ENCODE results near the gene SPATA31D4. TPM values are rescaled to one million over a fixed set of nuclear protein-coding genes. Genes with fewer than 3 reads are reported as not detected.
"Not testable (repeated sequence)": the region's sequence is repeated elsewhere in the genome, so short reads cannot be mapped to it uniquely, and the experiment has no call there.

SPATA31D4 gene
- total RNA-seq, 2 donors from 2014 or later: not detected

DNA sequence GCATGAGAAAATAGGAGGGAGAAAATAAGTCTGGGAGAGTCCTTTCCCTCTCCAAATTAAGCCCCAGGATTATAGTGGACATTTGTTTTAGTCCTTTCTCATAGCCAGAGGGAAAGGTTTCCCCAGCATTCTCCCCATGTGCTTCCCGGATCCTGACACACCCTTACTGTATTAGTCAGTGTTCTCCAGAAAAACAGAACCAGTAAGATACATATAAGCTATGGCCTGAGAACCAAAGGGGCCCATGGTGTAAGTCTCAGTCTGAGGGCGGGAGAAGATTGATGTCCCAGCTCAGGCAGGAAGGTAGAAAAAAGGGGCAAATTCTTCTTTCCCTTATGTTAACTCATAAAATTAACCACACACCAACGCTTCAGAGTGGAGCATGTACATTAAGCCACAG is 25.6 kb upstream of the SPATA31D4 start:
- intact Hi-C loops (cut with DNase I): no loop called here
- Histone ChIP-seq H3K4me1 (no peaks in the 10 kb centered on the region), H3K9ac (ENCODE audit: low read depth in 2 of 2, low read length in 2 of 2) (no peak overlapping the region), H3K4me3 (no peak overlapping the region), H3K36me3 (no peaks in the 10 kb centered on the region), H3K9me3 (no peaks in the 10 kb centered on the region), H3K27me3 (no peaks in the 10 kb centered on the region), H3K27ac (no peak overlapping the region)
- DNase-seq: no peak
- TF ChIP-seq, protein P1, sequence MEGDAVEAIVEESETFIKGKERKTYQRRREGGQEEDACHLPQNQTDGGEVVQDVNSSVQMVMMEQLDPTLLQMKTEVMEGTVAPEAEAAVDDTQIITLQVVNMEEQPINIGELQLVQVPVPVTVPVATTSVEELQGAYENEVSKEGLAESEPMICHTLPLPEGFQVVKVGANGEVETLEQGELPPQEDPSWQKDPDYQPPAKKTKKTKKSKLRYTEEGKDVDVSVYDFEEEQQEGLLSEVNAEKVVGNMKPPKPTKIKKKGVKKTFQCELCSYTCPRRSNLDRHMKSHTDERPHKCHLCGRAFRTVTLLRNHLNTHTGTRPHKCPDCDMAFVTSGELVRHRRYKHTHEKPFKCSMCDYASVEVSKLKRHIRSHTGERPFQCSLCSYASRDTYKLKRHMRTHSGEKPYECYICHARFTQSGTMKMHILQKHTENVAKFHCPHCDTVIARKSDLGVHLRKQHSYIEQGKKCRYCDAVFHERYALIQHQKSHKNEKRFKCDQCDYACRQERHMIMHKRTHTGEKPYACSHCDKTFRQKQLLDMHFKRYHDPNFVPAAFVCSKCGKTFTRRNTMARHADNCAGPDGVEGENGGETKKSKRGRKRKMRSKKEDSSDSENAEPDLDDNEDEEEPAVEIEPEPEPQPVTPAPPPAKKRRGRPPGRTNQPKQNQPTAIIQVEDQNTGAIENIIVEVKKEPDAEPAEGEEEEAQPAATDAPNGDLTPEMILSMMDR (IDR thresholded peaks at IDR 0.05): no peak

DNA sequence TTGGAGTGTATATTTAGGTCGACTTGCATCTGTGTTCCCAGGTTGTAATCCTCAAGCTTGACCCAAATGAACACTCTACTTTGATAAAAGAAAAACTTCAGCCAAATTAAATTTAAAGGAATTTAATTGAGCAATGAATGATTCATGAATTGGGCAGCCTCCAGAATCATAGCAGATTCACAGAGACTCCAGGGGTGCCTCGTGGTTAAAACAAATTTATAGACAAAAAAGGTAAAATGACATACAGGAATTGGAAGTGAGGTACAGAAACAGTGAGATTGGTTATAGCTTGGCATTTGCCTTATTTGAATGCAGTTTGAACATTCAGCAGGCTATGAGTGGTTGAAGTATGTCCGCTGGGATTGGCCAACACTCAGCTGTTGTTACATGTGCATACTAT is 21.6 kb upstream of the SPATA31D4 start:
- DNase-seq: no peak
- intact Hi-C loops (cut with DNase I): no loop called here
- H3K27ac ChIP-seq: no peak overlapping the region
- no peaks in the 10 kb centered on the region for H3K27me3 ChIP-seq
- no peaks in the 10 kb centered on the region for H3K36me3 ChIP-seq
- no peak overlapping the region for H3K9ac ChIP-seq (ENCODE audit: low read depth in 2 of 2, low read length in 2 of 2)
- H3K4me1 ChIP-seq: no peaks in the 10 kb centered on the region
- TF ChIP-seq, protein P1 (IDR thresholded peaks at IDR 0.05): no peak
- H3K9me3 ChIP-seq: no peaks in the 10 kb centered on the region
- no peak overlapping the region for H3K4me3 ChIP-seq

DNA sequence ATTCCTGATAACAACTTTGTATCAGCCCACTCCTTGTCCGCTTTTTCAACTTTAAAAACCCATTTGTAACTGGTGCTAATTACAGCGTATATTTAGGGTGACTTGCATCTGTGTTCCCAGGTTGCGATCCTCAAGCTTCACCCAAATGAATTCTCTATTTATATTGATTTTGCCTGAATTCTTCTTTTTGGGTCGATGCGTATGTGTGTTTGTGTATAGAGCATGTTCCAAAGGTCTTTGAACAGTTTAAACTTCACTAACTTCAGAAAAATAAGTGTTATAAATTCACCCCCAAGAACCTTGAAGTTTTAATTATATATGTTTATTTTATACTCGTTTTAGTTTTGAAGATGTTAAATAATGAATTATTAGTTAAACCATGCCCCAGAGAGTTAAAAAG is 16.1 kb upstream of the SPATA31D4 start:
- H3K27me3 ChIP-seq: no peaks in the 10 kb centered on the region
- TF ChIP-seq, protein P1 (IDR thresholded peaks at IDR 0.05): no peak
- H3K36me3 ChIP-seq: no peaks in the 10 kb centered on the region
- H3K9ac ChIP-seq (ENCODE audit: low read depth in 2 of 2, low read length in 2 of 2): no peak overlapping the region
- no peak overlapping the region for H3K4me3 ChIP-seq
- no peak for DNase-seq
- intact Hi-C loops (cut with DNase I): no loop called here
- no peaks in the 10 kb centered on the region for H3K9me3 ChIP-seq
- no peak overlapping the region for H3K27ac ChIP-seq
- H3K4me1 ChIP-seq: no peaks in the 10 kb centered on the region

- H3K27me3 ChIP-seq: no peaks in the 10 kb centered on the region
- no peaks in the 10 kb centered on the region for H3K9me3 ChIP-seq
- TF ChIP-seq, protein P1 (IDR thresholded peaks at IDR 0.05): no peak
- H3K4me1 ChIP-seq: no peaks in the 10 kb centered on the region
- no peak overlapping the region for H3K9ac ChIP-seq (ENCODE audit: low read depth in 2 of 2, low read length in 2 of 2)
- intact Hi-C loops (cut with DNase I): no loop called here
- no peaks in the 10 kb centered on the region for H3K36me3 ChIP-seq
- H3K4me3 ChIP-seq: no peak overlapping the region
- no peak overlapping the region for H3K27ac ChIP-seq
- no peak for DNase-seq
Observed at GRCh38 chr9:81915801-81916505, 12.3 kb upstream of the SPATA31D4 start.

GRCh38 chr9:81918507-81918906 is 9.7 kb upstream of the SPATA31D4 start:
- H3K4me3 ChIP-seq; H3K9ac ChIP-seq (ENCODE audit: low read depth in 2 of 2, low read length in 2 of 2); H3K36me3 ChIP-seq; H3K4me1 ChIP-seq; H3K9me3 ChIP-seq; intact Hi-C loops (cut with DNase I); H3K27me3 ChIP-seq; DNase-seq; H3K27ac ChIP-seq: not testable (repeated sequence)

DNA sequence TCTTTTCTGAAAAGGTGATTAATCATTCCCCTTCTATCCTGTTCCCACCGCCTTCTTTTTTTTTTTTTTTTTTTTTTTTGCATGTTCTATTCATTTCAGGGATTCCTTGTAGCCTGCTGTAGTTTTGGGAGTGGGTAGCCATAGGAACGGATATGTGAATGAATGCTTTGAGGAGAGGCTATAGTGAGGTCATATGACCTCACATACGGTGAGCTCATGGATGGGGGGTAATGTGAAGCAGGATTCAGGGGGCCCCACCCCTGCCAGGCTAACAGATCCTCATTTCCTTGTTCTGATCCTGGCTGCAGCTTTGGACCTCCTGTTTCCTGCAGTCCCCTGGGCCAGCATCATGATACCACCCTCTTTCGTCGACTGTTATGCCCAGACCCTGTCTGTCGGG is 1.9 kb downstream of the SPATA31D4 start:
- H3K27ac ChIP-seq; DNase-seq; H3K9me3 ChIP-seq; H3K9ac ChIP-seq (ENCODE audit: low read depth in 2 of 2, low read length in 2 of 2); intact Hi-C loops (cut with DNase I); H3K36me3 ChIP-seq; H3K27me3 ChIP-seq; H3K4me1 ChIP-seq; H3K4me3 ChIP-seq: not testable (repeated sequence)

DNA sequence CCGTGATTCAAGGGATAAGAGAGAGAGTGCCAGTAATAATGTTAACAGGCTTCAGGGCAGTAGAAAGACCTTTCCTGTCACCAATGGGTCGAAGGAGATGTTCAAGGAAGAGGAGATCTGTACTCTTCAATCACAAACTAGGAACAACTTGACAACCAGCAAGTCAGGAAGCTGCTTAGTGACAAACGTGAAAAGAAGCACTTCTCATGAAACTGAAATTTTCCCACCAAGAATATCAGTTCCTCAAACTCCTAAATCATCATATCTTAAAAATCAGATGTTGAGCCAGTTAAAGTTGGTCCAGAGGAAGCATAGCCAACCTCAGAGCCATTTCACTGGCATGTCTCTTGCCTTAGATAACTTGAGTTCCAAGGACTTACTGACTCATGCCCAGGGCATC is 5.3 kb downstream of the SPATA31D4 start:
- H3K4me1 ChIP-seq; H3K4me3 ChIP-seq; H3K9ac ChIP-seq (ENCODE audit: low read depth in 2 of 2, low read length in 2 of 2); DNase-seq; H3K36me3 ChIP-seq; H3K27me3 ChIP-seq; H3K9me3 ChIP-seq; H3K27ac ChIP-seq; intact Hi-C loops (cut with DNase I): not testable (repeated sequence)

DNA sequence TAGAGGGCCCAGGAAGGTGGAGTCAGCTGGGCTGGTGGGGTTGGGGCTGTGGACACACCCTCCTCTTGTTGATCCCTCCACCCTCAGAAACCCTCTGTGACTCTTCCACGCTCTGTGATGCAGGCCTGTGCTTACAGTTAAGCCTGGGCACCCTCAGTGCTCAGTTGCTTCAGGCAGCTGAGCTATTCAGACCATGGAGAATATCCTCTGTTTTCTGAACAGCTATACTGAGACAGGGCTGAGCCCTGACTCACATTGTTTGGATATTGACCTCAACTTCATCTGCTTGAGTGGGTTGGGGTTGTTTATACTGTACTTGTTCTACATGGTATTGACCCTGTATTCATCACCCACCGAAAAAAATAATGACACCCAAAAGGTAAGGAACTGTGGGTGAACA is 15.2 kb downstream of the SPATA31D4 start, which contains the start of gene SPATA31D3:
TSS of gene SPATA31D3 (plus strand) at position 108 of the 400 bp plus-strand sequence. CDS start at position 194, 86 bp downstream.
- H3K9ac ChIP-seq (ENCODE audit: low read depth in 2 of 2, low read length in 2 of 2); H3K4me1 ChIP-seq; DNase-seq; H3K27me3 ChIP-seq; H3K9me3 ChIP-seq; H3K4me3 ChIP-seq; H3K36me3 ChIP-seq; intact Hi-C loops (cut with DNase I); H3K27ac ChIP-seq: not testable (repeated sequence)

GRCh38 chr9:81948650-81949049 is 20.4 kb downstream of the SPATA31D4 start:
- H3K9ac ChIP-seq (ENCODE audit: low read depth in 2 of 2, low read length in 2 of 2); H3K9me3 ChIP-seq; H3K4me1 ChIP-seq; H3K36me3 ChIP-seq; DNase-seq; H3K4me3 ChIP-seq; intact Hi-C loops (cut with DNase I); H3K27ac ChIP-seq; H3K27me3 ChIP-seq: not testable (repeated sequence)

Measured in colonic mucosa (tissue), 4 donors.